Left renal pelvis (tissue), 4 donors: ENCODE results near the gene KDF1. TPM values are rescaled to one million over a fixed set of nuclear protein-coding genes. Genes with fewer than 3 reads are reported as not detected.
"Not testable (repeated sequence)": the region's sequence is repeated elsewhere in the genome, so short reads cannot be mapped to it uniquely, and the experiment has no call there.

Experiments
- DNase-seq, 4 donors: peaks; one replicate each; pipeline ENCODE4 v3.0.0-alpha.2; 2013; ENCODE audit warnings: low read depth in 4 of 4, low spot score in 3 of 4
- polyA plus RNA-seq, 4 donors: library from polyadenylated mRNA; unstranded; fragments of 120-200 nt; gene quantifications; one replicate each; pipeline ENCODE4 v1.2.1, GENCODE V29; 2013; ENCODE audit not compliant: insufficient read length in 4 of 4

Gene KDF1
- polyA plus RNA-seq, 4 donors: 0.20 to 11.0 (median 8.7) TPM

GRCh38 chr1:26994787-26995517, 34.7 kb upstream of the KDF1 start:
- no peak for DNase-seq

- DNase-seq: no peak
These were observed 33.9 kb upstream of the KDF1 start for GRCh38 chr1:26994020-26994786.

- no peak for DNase-seq
These were observed 33.2 kb upstream of the KDF1 start, which contains the start of gene TRNP1 for GRCh38 chr1:26993237-26994019. TSS of gene TRNP1 (plus strand) at chr1:26993692. CDS start at chr1:26993787, 95 bp downstream.

GRCh38 chr1:26991310-26992116, 31.2 kb upstream of the KDF1 start:
- DNase-seq: no peak

GRCh38 chr1:26989403-26990109, 29.3 kb upstream of the KDF1 start:
- not testable (repeated sequence) for DNase-seq

DNA sequence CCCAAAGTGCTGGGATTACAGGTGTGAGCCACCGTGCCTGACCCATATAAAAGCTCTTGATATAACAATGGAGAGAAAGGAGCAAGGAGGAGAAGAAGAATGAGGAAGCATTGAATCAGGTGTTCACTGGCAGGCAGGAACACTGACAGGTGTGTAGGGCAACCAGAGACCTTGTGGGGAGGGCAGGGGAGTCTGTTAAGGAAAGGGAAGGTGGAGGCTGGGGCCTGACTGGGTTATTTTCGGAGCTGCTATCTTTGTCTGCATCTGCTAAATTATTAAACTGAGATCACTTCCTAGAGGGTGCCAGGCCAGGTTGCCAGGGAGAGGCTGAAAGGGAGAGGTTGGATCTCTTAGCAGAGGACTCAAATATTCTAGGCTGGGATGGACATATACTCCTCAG, 26.4 kb upstream of the KDF1 start:
- DNase-seq: no peak

- no peak for DNase-seq
These were observed 24.0 kb upstream of the KDF1 start for GRCh38 chr1:26984291-26984690.

DNA sequence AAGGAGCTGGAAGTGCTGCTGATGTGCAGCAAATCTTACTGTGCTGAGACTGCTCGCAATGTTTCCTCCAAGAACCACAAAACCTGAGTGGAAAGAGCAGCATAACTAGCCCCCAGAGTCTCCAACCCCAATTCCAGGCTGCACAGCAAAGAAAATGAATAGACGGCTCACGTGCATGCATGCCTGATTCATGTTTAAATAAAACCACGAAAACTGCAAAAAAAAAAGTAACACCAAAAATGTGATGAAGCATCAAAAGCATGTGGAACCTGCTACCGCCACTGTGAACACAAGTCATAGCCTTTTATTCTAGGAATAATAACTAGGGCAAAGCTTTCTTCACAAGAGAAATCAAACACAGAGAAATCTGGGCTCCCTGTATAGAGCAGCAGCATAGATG, 23.6 kb upstream of the KDF1 start:
- no peak for DNase-seq

GRCh38 chr1:26981146-26981846, 21.0 kb upstream of the KDF1 start:
- DNase-seq: no peak

GRCh38 chr1:26978901-26979300, 18.6 kb upstream of the KDF1 start:
- DNase-seq: no peak

GRCh38 chr1:26976621-26977510, 16.6 kb upstream of the KDF1 start:
- DNase-seq: no peak

DNA sequence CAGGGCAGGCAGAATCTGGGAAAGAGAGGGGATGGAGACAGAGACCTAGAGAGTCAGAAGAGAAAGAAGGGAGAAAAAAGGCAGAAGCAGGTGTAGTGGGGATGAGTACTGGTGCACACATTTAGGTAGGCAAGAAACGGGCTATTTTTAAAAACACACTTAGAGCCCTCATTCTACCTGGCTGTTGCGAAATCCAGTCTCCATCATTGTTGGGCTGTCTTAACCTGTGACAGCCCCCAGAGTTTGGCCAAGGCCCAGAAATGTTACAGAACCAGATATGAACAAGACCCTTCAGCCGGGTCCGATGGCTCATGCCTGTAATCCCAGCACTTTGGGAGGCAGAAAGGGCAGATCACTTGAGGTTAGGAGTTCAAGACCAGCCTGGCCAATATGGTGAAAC, 12.6 kb upstream of the KDF1 start:
- DNase-seq: no peak

GRCh38 chr1:26972390-26972789, 12.1 kb upstream of the KDF1 start:
- no peak for DNase-seq

DNA sequence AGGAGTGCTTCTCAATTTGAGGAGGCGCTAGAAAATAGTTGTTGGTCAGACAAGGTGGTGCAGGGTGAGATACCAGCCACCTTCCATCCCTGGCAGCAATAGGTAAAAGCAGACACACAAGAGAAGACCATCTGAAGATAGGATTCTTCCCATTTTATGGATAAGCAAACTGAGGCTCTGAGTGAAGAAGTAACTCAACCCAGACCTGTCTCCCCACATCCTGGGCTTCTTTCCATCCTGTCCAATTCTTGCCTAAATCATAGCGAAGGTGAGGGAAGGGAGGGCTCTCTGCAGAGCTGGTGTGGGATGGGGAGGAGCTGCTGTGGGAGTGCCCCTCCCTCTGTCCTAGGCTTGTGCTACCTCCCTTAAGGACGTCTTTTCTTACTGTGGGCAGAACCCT, 11.3 kb upstream of the KDF1 start:
- DNase-seq: no peak

GRCh38 chr1:26970810-26971209, 10.5 kb upstream of the KDF1 start:
- no peak for DNase-seq

GRCh38 chr1:26965628-26966027, 5.4 kb upstream of the KDF1 start:
- DNase-seq: no peak

DNA sequence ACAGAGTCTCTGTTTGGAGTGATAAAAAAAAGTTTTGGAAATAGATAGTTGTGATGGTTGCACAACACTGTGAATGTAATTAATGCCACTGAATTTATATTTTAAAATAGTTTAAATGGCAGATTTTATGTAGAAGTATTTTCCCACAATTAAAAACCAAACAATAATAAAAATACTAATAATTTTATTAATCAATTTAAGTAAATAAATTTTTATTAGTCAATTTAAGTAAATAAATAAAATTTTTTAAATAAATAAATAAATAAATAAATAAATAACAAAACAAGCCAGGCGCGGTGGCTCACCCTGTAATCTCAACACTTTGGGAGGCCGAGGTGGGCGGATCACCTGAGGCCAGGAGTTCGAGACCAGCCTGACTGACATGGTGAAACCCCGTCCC, 4.9 kb upstream of the KDF1 start:
- no peak for DNase-seq

DNA sequence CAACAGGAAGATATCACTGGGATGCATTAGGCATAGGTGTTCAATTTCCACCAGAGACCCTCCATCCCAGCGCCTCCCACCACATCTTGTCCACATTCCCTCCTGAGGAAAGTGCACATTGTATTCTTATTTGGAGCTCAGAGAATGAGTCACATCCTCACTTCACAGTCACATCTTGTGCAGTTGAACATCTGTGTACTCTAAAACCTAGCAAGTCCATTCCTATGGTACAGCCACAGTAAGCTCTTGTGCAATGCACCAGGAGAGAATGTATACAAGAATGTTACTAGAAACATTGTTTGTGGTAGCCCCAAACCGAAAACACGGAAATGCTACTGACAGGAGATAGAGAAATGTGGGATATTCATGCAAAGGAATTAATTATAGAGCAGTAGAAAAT, 1.6 kb upstream of the KDF1 start:
- DNase-seq: no peak
